GM12878 (cell line): ENCODE results near the gene DCTN1. TPM values are rescaled to one million over a fixed set of nuclear protein-coding genes. Genes with fewer than 3 reads are reported as not detected.

Experiments
- BRCA1 ChIP-seq: IDR thresholded peaks from 2 replicates; pipeline ENCODE4 v1.6.1; 2011; ENCODE audit warnings: low read depth, low read length, improper control_type of control experiment
- CBX3 ChIP-seq: fragments of 200-600 bp; sonication (generic); IDR thresholded peaks from 2 replicates; pipeline ENCODE4 v1.6.1; 2016; ENCODE audit warnings: low read depth, borderline replicate concordance
- ETV6 ChIP-seq, 2 experiments: fragments of 450-650 bp in 1 of 2; IDR thresholded peaks in 1 of 2; conservative IDR thresholded peaks in 1 of 2; 2 replicates each; pipeline ENCODE4 v1.6.1; 2014; ENCODE audit warnings: antibody characterized with exemption in 1 of 2, borderline replicate concordance in 1 of 2, low read depth in 1 of 2, mild to moderate bottlenecking in 1 of 2, moderate library complexity in 1 of 2
- MYB ChIP-seq: fragments of 150-350 bp; IDR thresholded peaks from 2 replicates; pipeline ENCODE4 v1.6.1; 2014; ENCODE audit warnings: mild to moderate bottlenecking, low read depth, low read length, borderline replicate concordance
- POLR2A ChIP-seq: IDR thresholded peaks from 2 replicates; pipeline ENCODE4 v1.6.1; 2011; ENCODE audit warnings: low read depth, mild to moderate bottlenecking, low read length
- REST ChIP-seq: IDR thresholded peaks from 2 replicates; pipeline ENCODE4 v1.6.1; 2012; ENCODE audit warnings: mild to moderate bottlenecking, low read depth, low read length
- RFX5 ChIP-seq: IDR thresholded peaks from 2 replicates; pipeline ENCODE4 v1.6.1; 2011; ENCODE audit warnings: low read depth, low read length, improper control_type of control experiment
- SMAD1 ChIP-seq: fragments of 450-650 bp; IDR thresholded peaks from 2 replicates; pipeline ENCODE4 v1.6.1; 2018; ENCODE audit warnings: mild to moderate bottlenecking, low read depth; ENCODE audit not compliant: partially characterized antibody
- SUZ12 ChIP-seq: fragments of 200-600 bp; sonication (generic); IDR thresholded peaks from one replicate; pipeline ENCODE4 v1.6.1; 2018; ENCODE audit warnings: antibody characterized with exemption, mild to moderate bottlenecking; ENCODE audit not compliant: unreplicated experiment
- TCF3 ChIP-seq: IDR thresholded peaks from 2 replicates; pipeline ENCODE4 v1.6.1; 2012; ENCODE audit warnings: low read depth, mild to moderate bottlenecking, low read length, borderline replicate concordance; ENCODE audit not compliant: insufficient read depth
- WRNIP1 ChIP-seq: IDR thresholded peaks from 2 replicates; pipeline ENCODE4 v1.6.1; 2011; ENCODE audit warnings: low read depth, low read length, improper control_type of control experiment, borderline replicate concordance
- ZNF274 ChIP-seq: IDR thresholded peaks from one replicate; pipeline ENCODE4 v1.8.0; 2011; ENCODE audit not compliant: insufficient read length, insufficient read depth
- polyA plus RNA-seq, 11 experiments: library from polyadenylated mRNA; depleted of rRNA in 4 of 11; unstranded in 6 of 11; stranded (reverse) in 5 of 11; fragments of >200 nt; fragmentation: Nextera tagmentation in 4 of 11; fragmentation: Illumina TruSeq in 1 of 11; extraction: Ambion mirVana in 4 of 11; extraction: Trizol in 1 of 11; gene quantifications; 1 replicate in 1 of 11; 2 replicates in 10 of 11; pipeline versions ENCODE4 v1.2.1 to v1.2.3, GENCODE V29; 2011 to 2016; ENCODE audit warnings: inconsistent platforms in 2 of 11, missing spikeins in 2 of 11, low read depth in 1 of 11
- total RNA-seq, 4 experiments: library from RNA; depleted of rRNA in 3 of 4; stranded (reverse); fragments of >200 nt in 3 of 4; fragmentation: Illumina TruSeq in 1 of 4; extraction: Trizol in 1 of 4; gene quantifications; 2 replicates each; pipeline versions ENCODE4 v1.2.1 to v1.2.3, GENCODE V29; 2013 to 2021
- TF ChIP-seq, protein P1 (sequence below): fragments of 450-650 bp; IDR thresholded peaks from 2 replicates; pipeline ENCODE4 v1.6.1; 2018; ENCODE audit warnings: mild to moderate bottlenecking, low read depth, moderate library complexity; ENCODE audit not compliant: partially characterized antibody

Gene DCTN1
- total and polyA plus RNA-seq, 10 of the 15 experiments (the other 5 are each of a cell fraction or from before 2014, with no cell fraction given) = 44.1 to 116 (median 64.8) TPM

DNA sequence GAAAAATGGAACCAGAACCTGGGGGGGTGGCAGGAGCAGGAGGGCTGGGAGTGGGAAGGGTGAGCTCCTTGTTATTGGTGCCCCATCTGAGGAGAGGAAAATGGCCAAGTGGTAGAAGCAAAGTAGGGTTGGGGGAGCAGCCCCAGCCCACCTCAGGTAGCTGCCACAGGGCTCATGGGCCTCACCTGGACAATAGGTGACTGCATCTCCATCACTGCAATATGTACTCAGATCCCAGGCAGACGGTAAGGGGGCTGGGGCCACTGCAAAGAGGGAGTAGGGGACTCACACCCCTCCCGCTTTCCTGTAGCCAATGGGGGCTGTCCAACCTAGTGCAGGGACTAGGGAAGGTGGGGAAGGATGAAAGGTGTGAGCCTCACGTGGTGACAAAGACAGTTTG, 37.1 kb upstream of the DCTN1 start (continued):
- TF ChIP-seq SMAD1 (no peak), BRCA1 (no peak), MYB (no peak), POLR2A (no peak), RFX5 (no peak), CBX3 (no peak), WRNIP1 (no peak), ZNF274 (no peak), TCF3 (no peak), REST (no peak), SUZ12 (no peak), ETV6 (conservative IDR thresholded peaks at IDR 0.05 in 1 of 2, IDR thresholded peaks at IDR 0.05 in 1 of 2; ENCODE audit: borderline replicate concordance in 1 of 2, low read depth in 1 of 2) (no peak)
- TF ChIP-seq, protein P1, sequence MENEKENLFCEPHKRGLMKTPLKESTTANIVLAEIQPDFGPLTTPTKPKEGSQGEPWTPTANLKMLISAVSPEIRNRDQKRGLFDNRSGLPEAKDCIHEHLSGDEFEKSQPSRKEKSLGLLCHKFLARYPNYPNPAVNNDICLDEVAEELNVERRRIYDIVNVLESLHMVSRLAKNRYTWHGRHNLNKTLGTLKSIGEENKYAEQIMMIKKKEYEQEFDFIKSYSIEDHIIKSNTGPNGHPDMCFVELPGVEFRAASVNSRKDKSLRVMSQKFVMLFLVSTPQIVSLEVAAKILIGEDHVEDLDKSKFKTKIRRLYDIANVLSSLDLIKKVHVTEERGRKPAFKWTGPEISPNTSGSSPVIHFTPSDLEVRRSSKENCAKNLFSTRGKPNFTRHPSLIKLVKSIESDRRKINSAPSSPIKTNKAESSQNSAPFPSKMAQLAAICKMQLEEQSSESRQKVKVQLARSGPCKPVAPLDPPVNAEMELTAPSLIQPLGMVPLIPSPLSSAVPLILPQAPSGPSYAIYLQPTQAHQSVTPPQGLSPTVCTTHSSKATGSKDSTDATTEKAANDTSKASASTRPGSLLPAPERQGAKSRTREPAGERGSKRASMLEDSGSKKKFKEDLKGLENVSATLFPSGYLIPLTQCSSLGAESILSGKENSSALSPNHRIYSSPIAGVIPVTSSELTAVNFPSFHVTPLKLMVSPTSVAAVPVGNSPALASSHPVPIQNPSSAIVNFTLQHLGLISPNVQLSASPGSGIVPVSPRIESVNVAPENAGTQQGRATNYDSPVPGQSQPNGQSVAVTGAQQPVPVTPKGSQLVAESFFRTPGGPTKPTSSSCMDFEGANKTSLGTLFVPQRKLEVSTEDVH = no peak
